Measurements from ENCODE around the gene RNF138. TPM values are rescaled to one million over a fixed set of nuclear protein-coding genes. Genes with fewer than 3 reads are reported as not detected.
A peak's percentile ranks its signal among the peaks of the same experiment; 100 is the strongest.
"Not testable (repeated sequence)": the region's sequence is repeated elsewhere in the genome, so short reads cannot be mapped to it uniquely, and the experiment has no call there.

Gene RNF138
- total RNA-seq, 2 donors from 2014 or later = 58.8 to 64.7 TPM

DNA sequence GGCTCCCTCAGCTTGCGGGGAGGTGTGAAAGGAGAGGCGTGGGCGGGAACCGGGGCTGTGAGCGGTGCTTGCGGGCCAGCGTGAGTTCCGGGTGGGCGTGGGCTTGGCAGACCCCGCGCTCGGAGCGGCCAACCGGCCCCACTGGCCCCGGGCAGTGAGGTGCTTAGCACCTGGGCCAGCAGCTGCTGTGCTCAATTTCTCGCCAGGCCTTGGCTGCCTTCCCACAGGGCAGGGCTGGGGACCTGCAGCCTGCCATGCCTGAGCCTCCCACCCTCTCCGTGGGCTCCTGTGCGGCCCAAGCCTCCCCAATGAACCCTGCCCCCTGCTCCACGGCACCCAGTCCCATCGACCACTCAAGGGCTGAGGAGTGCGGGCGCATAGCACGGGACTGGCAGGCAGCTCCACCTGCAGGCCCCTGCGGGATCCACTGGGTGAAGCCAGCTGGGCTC, 48.2 kb downstream of the RNF138 start:
- no peak for ATAC-seq
- H3K27ac Mint-ChIP-seq = no peak overlapping the region
- H3K36me3 Mint-ChIP-seq = no peaks in the 10 kb centered on the region
- DNase-seq (ENCODE audit: low spot score in 2 of 2) = no peak
- H3K9me3 Mint-ChIP-seq = no peaks in the 10 kb centered on the region

DNA sequence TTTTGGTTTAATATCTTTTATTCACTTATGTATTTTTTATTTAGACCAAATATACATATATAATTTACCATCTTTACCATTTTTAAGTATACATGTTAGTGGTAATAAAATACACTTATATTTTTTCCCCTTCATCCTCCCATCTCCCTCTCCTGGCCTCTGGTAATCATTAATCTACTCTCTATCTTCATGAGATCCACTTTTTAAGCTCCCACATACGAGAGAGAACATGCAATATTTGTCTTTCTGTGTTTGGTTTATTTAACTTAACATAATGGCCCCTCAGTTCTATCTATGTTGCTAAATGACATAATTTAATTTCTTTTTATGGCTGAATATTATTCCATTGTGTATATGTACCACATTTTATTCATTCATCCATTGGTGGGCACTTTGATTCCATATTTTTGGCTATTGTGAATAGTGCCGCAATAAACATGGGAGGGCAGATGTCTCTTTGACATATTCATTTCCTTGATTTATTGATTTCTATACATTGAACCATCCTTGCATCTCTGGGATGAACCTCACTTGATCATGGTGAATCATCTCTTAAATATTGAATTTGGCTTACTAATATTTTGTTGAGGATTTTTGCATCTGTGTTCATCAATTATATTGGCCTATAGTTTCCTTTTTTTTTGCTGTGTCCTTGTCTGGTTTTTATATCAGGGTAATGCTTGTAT, 56.7 kb downstream of the RNF138 start:
- no peaks in the 10 kb centered on the region for H3K9me3 Mint-ChIP-seq
- DNase-seq (ENCODE audit: low spot score in 2 of 2) = no peak
- no peak for ATAC-seq
- H3K27ac Mint-ChIP-seq = no peak overlapping the region
- H3K36me3 Mint-ChIP-seq = no peaks in the 10 kb centered on the region

DNA sequence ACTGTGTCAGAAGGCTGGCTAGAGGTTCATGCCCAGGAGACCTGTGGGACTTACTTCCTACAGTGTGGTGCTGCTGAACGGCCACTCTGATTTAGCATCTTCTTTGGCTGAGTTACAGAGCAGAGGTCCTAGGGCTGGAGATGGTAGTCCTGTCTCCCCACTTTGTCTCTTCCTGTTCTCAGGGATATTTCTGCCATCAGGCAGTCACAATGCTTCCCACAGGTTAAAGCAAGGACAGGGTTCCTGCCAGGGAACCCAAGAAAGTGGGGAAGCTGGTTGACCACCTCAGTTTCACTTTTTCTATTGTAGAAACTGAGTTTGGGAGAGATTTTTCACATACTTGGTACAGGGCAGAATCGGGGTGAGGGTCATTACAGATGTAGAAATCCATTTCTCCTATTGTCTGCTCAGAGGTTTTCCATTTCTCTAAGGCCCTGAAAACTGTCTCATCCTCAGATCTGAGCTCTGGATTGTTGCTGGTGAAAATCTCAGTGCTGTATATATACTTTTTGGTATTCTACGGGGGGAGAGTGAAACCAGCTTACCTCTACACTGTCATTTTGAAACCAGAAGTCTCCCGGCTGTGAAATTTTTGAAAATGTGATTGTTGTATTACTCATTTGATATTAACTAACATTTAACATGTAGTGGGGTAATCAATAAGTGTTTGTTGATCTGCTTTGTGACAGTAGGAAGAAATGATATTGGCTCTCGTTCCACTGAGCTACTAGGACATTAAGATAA, 61.2 kb downstream of the RNF138 start:
- ATAC-seq = peak; percentile 16 to 63
- Mint-ChIP-seq H3K27ac (no peak overlapping the region), H3K36me3 (no peaks in the 10 kb centered on the region), H3K9me3 (no peaks in the 10 kb centered on the region)
- DNase-seq (ENCODE audit: low spot score in 2 of 2) = no peak

DNA sequence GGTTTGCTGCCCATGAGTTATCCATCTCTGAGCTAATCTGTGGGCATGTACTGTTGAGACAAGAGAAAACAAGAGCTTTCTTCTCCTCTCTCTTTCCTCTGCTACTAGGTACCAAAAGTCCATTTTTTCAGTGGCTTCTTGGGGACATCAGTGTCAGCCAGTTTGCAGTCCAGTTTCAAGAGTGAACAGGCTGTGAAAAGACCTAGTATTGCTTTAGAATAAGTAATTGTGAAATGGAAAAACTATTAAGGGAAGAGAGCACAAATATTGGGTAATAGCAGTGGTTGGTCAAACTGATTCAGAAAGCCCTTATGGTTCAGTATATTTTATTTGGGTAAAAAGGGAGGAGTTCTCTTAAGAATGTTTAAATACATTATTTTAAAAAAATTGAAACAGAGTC, 65.2 kb downstream of the RNF138 start:
- no peak for DNase-seq (ENCODE audit: low spot score in 2 of 2)
- Mint-ChIP-seq H3K9me3 (no peaks in the 10 kb centered on the region), H3K27ac (no peak overlapping the region), H3K36me3 (no peaks in the 10 kb centered on the region)
- no peak for ATAC-seq

DNA sequence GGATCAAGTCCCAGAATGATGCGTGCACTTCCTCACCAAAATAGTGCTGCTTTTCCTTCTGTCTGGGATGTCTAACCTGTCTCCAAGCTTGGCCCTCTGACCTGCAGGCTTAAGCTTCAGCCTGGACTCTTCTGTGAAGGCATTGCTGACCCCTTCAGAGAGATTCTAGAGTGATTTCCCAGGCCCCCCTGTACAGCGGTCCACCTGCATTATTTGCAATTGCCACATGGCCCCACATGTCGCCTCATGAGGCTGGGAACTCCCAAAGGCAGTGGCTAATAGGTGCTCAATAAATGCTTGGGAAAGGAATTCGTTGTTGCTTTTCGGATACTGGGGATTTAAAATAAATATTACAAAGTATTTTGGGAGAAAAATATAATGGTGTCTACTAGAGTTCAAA, 65.9 kb downstream of the RNF138 start:
- Mint-ChIP-seq H3K36me3 (no peaks in the 10 kb centered on the region), H3K9me3 (no peaks in the 10 kb centered on the region), H3K27ac (no peak overlapping the region)
- ATAC-seq (no peak), DNase-seq (ENCODE audit: low spot score in 2 of 2) (no peak)

DNA sequence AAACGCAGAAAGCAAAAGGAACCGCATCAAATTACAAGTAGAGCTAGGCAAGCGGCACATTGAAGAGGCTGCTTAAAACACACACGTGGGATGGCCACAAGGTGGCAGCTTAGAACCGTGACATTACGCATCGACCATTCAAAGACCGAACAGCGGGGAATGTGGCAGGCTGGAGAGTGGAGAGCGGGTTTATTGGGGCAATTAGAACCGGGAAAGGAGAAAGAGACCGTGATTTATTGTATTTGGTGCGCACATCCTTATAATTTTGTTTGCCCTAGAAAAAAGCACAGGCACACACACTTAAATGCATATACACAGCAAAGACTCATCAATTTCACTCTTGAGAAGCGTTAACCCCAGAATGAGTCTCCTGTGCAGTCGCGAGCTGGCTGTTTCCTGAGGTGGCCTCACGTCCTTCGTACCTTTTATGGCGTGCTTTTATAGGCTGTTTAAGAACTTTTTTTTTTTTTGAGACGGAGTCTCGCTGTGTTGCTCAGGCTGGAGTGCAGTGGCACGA, 66.5 kb downstream of the RNF138 start:
- Mint-ChIP-seq H3K36me3 (no peaks in the 10 kb centered on the region), H3K27ac (no peak overlapping the region), H3K9me3 (no peaks in the 10 kb centered on the region)
- peak; percentile 58 to 65 for DNase-seq (ENCODE audit: low spot score in 2 of 2)
- peak; percentile 92 to 94 for ATAC-seq

DNA sequence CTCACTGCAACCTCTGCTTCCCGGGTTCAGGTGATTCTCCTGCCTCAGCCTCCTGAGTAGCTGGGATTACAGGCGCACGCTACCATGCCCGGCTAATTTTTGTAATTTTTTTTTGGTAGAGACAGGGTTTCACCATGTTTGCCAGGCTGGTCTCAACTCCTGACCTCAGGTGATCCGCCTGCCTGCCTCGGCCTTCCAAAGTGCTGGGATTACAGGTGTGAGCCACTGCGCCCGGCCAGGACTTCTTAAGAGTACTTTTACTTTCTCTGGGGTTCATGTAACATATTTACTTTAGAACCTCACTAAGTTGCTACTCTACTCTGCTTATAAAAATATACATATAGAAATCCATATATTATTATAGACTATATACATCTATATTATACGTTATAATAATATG, 67.0 kb downstream of the RNF138 start:
- H3K36me3 Mint-ChIP-seq; H3K9me3 Mint-ChIP-seq; H3K27ac Mint-ChIP-seq; DNase-seq (ENCODE audit: low spot score in 2 of 2); ATAC-seq: not testable (repeated sequence)

DNA sequence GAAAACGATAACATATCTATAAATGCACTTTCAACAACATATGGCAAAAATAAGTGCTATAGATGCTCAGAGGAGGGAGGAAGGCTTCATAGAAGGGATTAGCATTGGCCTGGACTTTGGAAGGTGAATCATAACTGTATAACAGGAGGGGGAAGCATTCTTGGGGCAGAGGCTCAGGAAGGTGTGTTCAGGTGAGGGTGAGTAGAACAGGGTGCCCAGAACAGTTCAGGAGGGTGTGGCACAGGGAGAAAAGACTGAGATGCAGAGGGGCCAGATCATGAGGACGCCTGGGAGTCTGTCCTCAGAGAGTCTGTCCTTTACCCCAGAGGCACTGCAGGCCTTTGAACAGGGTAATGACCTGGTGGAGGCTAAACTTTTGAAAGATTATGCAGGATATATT, 68.9 kb downstream of the RNF138 start:
- DNase-seq (ENCODE audit: low spot score in 2 of 2) (no peak), ATAC-seq (no peak)
- Mint-ChIP-seq H3K36me3 (no peaks in the 10 kb centered on the region), H3K9me3 (no peaks in the 10 kb centered on the region), H3K27ac (no peak overlapping the region)

DNA sequence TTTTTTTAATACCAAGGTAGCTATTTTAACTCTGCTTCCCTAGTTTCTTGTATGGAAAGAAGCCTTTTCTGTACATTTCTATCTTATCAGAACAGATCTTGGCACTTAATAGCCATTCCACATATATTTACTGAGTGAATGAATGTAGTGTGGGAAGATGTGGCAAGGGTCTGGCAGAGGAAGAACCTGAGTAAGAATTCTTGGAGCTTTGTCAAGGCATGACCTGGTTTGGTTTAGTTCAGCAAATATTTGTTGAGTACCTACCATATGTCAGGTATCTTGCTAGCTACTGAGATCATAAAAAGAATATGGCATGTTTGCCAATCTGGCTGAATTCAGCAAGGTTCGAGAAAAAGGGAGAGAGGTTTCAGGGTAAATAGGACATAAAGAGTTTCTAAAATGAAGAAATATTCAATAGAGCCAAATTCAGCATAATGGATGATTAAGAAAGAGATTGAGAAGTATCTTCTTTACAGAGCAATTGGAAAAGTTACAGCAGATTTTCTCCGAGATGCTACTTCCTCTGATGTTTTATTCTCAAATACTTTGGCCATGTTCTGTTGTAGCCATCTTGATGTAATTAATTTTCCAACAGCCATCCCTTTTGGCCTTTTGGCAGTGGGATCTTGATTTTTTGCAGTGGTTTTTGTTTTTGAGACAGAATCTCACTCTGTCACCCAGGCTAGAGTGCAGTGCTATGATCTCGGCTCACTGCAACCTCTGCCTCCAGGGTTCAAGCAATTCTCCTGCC, 76.5 kb downstream of the RNF138 start:
- Mint-ChIP-seq H3K27ac (no peak overlapping the region), H3K36me3 (no peaks in the 10 kb centered on the region), H3K9me3 (no peaks in the 10 kb centered on the region)
- DNase-seq (ENCODE audit: low spot score in 2 of 2) (no peak), ATAC-seq (no peak)

DNA sequence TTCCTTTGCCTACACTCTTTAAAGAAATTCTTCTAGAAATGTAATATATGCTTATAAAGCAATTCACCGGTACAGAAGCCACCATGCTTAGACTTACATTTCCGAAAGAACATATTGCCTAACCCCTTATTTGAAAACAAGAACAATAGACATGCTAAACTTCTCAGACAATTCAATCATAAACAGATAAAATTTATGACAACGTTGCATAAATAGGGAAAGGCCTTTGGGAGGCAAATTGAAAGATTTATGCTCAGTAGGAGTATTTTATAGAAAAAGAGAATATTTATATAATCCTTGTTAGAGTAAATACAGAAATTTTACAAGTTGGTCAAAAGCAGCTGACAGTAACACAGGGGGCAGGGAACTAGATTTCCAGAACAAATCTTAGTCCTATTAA, 82.0 kb downstream of the RNF138 start:
- no peak for DNase-seq (ENCODE audit: low spot score in 2 of 2)
- H3K9me3 Mint-ChIP-seq = peaks cover 0 to 3% of the 10 kb centered on the region in 2 donors
- ATAC-seq = no peak
- no peaks in the 10 kb centered on the region for H3K36me3 Mint-ChIP-seq
- no peak overlapping the region for H3K27ac Mint-ChIP-seq

DNA sequence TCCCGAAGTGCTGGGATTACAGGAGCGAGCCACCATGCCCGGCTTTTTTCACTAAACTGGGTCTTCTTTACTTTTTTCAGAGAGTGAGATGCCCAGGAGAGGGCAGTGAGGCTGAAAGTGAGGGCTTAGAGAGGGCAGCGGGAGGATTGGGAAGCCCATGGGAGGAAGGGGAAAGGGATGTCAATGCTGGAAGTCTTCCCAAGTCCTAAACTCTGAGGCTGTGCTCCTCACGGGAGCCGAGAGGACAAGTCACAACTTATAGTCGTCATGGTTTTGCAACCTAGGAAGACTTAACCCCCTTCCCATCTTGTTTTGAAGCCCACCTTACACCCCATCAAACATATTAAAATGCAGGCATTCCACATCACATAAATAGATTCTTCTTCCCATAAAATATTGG, 83.0 kb downstream of the RNF138 start:
- no peaks in the 10 kb centered on the region for H3K36me3 Mint-ChIP-seq
- peaks cover 0 to 3% of the 10 kb centered on the region in 2 donors for H3K9me3 Mint-ChIP-seq
- no peak overlapping the region for H3K27ac Mint-ChIP-seq
- no peak for DNase-seq (ENCODE audit: low spot score in 2 of 2)
- ATAC-seq = no peak

DNA sequence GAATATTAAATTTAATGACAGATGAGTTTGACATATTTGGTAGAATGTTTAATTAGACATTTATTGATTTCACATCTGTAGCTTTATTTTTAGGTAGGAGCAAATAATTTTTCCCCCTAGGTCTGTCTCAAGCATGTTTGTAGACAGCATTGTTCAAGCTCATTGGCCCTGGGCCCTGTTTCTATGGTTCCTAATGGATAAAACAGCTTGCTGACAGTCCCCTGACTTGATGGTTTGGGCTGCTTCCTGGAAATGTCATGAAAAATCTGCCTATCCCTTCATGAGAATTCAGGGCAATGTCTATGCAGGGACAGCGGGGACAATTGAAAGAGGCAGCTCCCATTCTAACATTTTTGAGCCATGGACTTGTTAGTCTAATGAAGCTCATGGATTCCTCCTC, 83.6 kb downstream of the RNF138 start:
- peaks cover 0 to 3% of the 10 kb centered on the region in 2 donors for H3K9me3 Mint-ChIP-seq
- ATAC-seq = no peak
- no peak overlapping the region for H3K27ac Mint-ChIP-seq
- no peaks in the 10 kb centered on the region for H3K36me3 Mint-ChIP-seq
- DNase-seq (ENCODE audit: low spot score in 2 of 2) = no peak

DNA sequence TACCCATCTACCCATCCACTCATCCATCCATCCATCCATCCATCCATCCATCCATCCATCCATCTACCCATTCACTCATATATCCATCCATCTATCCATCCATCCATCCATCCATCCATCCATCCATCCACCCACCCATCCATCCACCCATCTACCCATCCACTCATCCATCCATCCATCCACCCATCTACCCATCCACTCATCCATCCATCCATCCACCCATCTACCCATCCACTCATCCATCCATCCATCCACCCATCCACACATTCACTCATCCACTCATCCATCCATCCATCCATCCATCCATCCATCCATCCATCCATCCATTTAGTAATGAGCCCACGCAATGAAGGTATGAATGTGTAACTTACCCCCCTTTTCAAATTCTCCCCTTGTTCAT, 85.1 kb downstream of the RNF138 start:
- H3K9me3 Mint-ChIP-seq; DNase-seq (ENCODE audit: low spot score in 2 of 2); H3K36me3 Mint-ChIP-seq; ATAC-seq; H3K27ac Mint-ChIP-seq: not testable (repeated sequence)

DNA sequence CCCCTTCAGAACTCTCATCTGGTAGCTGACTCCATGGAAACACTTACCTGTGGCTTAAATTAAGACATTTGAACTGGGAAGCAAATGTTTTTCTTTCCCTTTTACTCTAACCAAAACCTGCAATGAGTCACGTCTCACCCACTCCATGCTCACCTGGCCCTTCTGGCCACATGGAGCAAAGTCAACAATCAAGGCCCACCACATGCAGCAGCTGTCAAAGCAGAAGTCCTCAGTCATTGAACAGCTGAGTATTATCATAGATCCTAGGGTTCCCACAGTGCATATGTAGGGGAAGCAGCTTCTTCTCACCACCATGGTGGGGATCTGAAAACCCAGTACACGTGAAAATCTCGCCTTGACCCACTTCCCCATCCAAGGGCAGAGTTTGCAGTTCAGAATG, 85.9 kb downstream of the RNF138 start:
- no peak for ATAC-seq
- no peak for DNase-seq (ENCODE audit: low spot score in 2 of 2)
- no peaks in the 10 kb centered on the region for H3K36me3 Mint-ChIP-seq
- H3K27ac Mint-ChIP-seq = no peak overlapping the region
- H3K9me3 Mint-ChIP-seq = peaks cover 0 to 3% of the 10 kb centered on the region in 2 donors

Measured in activated naive CD4-positive, alpha-beta T cell treated with anti-CD3 and anti-CD28 coated beads, Interleukin-2, amount 50 U/mL, for 72 hours (primary cell).